Activated CD4-positive, alpha-beta T cell treated with anti-CD3 and anti-CD28 coated beads for 1 hour (primary cell): ENCODE results near the gene AHCY.
"Not testable (repeated sequence)": the region's sequence is repeated elsewhere in the genome, so short reads cannot be mapped to it uniquely, and the experiment has no call there.

Experiments
- DNase-seq: peaks from one replicate; pipeline ENCODE4 v3.0.0-alpha.2; 2020

The AHCY gene

GRCh38 chr20:34295284-34295683 lies 7.9 kb downstream of the AHCY start:
- no peak for DNase-seq

- no peak for DNase-seq
These were observed 8.6 kb downstream of the AHCY start for GRCh38 chr20:34294563-34294962.

- no peak for DNase-seq
These were observed 9.6 kb downstream of the AHCY start for GRCh38 chr20:34293589-34293988.

- no peak for DNase-seq
These were observed 10.0 kb downstream of the AHCY start for GRCh38 chr20:34293119-34293518.

GRCh38 chr20:34292496-34292895 lies 10.7 kb downstream of the AHCY start:
- no peak for DNase-seq

GRCh38 chr20:34290471-34290870 lies 12.7 kb downstream of the AHCY start:
- DNase-seq: no peak

- not testable (repeated sequence) for DNase-seq
These were observed 15.7 kb downstream of the AHCY start for GRCh38 chr20:34287500-34287899.

GRCh38 chr20:34285450-34285849 lies 17.7 kb downstream of the AHCY start:
- no peak for DNase-seq

- DNase-seq: no peak
These were observed 19.3 kb downstream of the AHCY start for GRCh38 chr20:34283844-34284243.

GRCh38 chr20:34282041-34282440 lies 21.1 kb downstream of the AHCY start:
- DNase-seq: no peak

GRCh38 chr20:34281177-34281576 lies 22.0 kb downstream of the AHCY start:
- no peak for DNase-seq

- DNase-seq: no peak
These were observed 28.5 kb downstream of the AHCY start for GRCh38 chr20:34274694-34275093.

- DNase-seq: no peak
These were observed 31.2 kb downstream of the AHCY start for GRCh38 chr20:34271956-34272355.

GRCh38 chr20:34269996-34270627 lies 33.0 kb downstream of the AHCY start:
- no peak for DNase-seq

GRCh38 chr20:34268851-34269636 lies 34.1 kb downstream of the AHCY start:
- DNase-seq: peak; percentile 10

- DNase-seq: no peak
These were observed 35.0 kb downstream of the AHCY start for GRCh38 chr20:34268145-34268544.

GRCh38 chr20:34264141-34264540 lies 39.0 kb downstream of the AHCY start:
- no peak for DNase-seq

- DNase-seq: not testable (repeated sequence)
These were observed 39.7 kb downstream of the AHCY start for GRCh38 chr20:34263468-34263867.

GRCh38 chr20:34262488-34263288 lies 40.5 kb downstream of the AHCY start:
- no peak for DNase-seq

GRCh38 chr20:34260208-34260942 lies 42.8 kb downstream of the AHCY start:
- DNase-seq: no peak

- DNase-seq: no peak
These were observed 46.5 kb downstream of the AHCY start for GRCh38 chr20:34256629-34257124.

- DNase-seq: no peak
These were observed 48.2 kb downstream of the AHCY start for GRCh38 chr20:34254979-34255378.
